A172 (cell line): ENCODE measurements around the gene FAM20C. TPM values are rescaled to one million over a fixed set of nuclear protein-coding genes. Genes with fewer than 3 reads are reported as not detected.
"Not testable (repeated sequence)": the region's sequence is repeated elsewhere in the genome, so short reads cannot be mapped to it uniquely, and the experiment has no call there.

Source experiments
- DNase-seq: peaks from one replicate; pipeline ENCODE4 v3.0.0-alpha.2; 2015; ENCODE audit warnings: low spot score
- total RNA-seq: library from RNA; depleted of rRNA; stranded (reverse); fragments of >200 nt; shearing (Covaris generic); gene quantifications from 2 replicates; pipeline ENCODE4 v1.2.3, GENCODE V29; 2014

FAM20C gene
- total RNA-seq, 1 experiment from 2014 or later, result 30.2 TPM

DNA sequence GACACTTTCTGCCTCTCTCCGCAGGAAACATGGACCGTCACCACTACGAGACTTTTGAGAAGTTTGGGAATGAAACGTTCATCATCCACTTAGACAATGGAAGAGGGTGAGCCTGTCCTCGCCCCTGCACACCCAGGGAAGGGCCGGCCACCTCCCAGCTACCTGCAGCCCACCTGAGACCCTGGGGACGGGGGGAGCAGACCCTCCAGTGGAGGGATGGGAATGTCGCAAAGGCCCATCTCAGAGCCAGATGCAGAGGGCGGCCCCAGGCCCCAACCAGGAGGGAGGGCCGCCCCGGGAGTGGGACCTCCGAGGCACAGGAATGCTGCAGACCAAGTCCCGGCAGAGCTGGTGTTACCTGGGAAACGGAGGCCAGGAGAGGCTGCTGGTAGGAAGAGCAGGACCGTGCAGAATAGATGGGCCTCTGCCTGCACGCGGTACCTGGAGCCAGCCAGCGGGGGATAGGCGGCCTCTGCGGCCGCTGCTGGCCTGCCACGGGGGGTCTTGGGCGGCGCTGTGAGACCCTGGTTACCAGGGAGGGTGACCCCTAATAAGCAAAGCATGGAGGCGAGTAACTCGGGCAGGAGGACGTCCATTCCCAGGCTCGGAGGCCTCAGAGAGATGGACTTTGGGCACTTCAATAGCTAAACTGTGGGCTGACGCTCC, 64.7 kb downstream of the FAM20C start:
- no peak for DNase-seq

DNA sequence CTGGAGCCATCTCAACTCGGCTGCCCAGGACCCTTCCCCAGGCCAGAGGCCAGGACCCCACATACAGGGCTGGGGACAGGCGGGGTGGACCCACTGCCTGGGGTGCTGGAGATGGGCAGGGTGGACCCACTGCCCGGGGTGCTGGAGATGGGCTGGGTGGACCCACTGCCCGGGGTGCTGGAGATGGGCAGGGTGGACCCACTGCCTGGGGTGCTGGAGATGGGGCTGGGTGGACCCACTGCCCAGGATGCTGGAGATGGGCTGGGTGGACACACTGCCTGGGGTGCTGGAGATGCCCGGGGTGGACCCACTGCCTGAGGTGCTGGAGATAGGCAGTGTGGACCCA, 65.2 kb downstream of the FAM20C start:
- no peak for DNase-seq

DNA sequence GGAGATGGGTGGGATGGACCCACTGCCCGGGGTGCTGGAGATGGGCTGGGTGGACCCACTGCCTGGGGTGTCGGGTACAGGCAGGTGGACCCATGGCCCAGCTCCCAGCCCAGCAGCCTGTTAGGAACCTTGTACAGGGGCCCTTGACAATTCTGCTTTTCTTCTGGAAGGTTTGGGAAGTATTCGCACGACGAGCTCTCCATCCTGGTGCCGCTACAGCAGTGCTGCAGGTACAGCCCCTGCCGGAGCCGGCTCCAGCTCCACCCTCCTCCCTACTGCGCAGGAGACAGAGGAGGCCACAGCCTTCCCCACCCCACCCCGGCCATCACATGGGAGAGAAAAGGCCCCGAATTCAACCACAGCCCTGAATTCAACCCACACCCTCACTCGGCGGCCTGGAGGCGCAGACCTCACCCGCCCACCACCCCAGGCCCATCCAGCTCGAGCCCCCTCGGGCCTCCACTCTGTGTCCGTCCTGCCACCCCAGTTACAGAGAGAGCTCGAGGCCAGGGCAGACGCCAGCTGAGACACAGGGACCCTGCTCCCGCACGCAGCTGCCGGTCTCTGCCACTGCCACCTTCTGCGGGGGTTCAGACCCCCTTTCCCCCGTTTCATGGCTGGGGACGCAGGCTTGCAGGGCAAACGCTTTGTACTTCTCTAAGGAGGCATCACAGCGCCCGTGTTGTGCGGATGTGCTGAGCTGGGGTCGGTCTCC, 66.3 kb downstream of the FAM20C start:
- no peak for DNase-seq

DNA sequence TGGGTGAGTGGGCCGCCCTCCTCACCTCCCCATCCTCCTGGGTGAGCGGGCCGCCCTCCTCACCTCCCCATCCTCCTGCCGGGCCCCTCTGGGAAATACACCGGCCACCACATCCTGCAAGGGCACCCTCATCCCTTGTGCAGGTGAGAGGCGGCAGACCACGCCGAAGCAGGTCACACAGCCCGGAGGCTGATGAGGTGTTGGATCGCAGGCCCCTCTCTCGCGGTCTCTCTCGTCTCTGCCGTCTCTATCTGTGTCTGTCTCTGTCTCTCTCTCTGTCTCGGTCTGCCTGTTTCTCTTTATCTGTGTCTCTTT, 66.8 kb downstream of the FAM20C start:
- no peak for DNase-seq

DNA sequence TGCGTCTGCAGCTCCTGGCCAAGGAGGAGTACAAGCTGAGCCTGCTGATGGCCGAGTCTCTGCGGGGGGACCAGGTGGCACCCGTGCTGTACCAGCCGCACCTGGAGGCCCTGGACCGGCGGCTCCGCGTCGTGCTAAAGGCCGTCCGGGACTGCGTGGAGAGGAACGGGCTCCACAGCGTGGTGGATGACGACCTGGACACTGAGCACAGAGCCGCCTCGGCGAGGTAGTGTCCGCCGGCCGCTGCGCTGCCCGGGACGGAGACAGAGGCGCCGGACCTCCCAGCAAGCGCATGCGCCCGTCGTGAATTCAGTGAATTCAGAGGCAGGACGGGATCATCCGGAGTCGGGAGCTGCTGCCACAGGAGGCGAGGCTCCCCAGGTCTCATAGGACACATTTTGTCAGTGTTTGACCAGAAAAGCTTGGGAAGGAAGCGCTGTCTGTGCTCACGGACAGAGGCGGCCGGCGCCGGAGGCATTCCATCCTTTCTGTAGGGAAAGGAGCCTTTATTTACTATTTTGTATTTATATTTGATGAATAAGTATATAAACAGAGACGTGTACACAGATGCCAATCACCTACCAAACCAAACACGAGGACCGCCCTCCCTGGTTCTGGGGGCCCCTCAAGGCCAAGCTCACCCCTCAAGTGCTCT, 67.5 kb downstream of the FAM20C start:
- no peak for DNase-seq

DNA sequence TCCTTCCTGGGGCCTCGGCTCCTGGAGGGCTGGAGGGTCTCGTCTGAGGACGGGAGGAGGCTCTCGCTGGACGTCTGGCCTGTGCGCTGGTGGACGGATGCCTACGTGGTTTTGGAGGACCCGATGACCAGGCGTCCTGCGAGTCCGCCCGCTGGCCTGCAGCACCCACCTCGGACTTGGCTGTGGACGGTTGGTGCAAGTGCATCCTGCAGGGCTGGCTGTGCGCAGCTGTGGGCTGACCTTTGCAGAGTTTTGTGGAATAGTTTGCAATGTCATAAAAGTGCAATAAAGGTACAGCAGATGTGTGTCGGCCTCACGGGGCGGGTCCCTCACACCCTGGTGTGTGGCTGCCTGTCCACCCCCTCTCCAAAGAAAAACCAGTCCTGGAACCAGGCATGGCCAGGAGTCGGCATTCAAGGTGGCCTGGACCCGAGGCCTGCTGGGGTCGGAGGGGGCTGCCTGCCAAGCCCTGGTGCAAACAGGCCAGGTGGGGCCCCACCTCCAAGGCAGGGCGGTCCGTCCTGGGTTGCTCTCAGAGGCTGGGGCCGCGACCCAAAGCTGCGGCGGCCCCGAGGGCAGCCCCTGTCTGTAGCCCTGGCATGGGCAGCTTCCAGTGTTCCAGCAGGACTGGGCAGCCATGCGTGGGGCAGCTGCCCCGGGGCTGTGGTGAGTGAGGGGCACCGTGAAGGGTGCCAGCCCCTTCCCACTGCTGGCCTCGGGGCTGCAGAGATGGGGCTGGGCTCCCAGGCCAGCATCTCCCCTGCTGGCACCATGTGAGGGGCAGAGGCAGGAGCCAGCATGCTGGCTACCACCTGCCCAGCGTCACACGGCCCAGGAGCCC, 68.3 kb downstream of the FAM20C start:
- DNase-seq, result no peak

DNA sequence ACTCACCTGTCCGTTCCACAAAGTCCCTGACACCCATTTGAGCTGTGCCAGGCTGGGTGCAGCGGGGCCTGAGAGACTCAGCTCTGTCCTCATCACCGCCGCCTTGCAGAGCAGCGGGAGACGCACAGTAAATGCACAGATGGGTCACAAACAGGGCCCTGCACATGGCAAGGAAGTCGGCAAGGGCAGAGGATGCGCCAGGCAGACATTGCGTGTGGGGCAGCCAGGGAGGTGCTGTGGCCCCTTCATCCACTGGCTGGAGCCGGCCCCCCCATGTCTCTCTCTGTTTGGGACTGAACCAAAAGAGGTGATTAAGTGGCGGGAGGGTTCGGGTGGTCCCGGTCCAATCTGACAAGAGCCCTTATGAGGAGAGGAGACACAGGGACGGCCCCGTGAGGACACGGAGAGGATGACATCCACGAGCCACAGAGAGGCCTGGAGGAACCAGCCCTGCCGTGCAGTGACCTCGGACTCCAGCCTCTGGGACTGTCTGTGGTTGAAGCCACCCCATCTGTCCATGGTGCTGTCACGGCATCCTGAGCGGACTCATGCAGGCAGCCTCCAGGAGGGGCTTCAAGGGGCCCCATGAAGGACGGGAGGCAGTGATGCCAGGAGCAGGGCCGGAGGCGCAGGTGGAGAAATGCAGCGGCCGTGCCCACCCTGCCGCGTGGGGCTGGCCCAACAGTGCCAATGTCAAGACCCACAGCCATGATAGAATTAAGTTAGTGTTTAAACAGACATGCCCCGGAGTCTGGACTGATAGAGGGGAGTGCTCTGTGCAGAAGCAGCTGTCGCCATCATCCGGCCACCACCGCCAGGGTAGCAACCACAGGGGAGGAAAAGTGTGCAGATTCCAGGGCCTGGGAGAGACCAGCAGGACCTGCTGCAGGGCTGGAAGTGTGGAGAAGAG, 69.2 kb downstream of the FAM20C start:
- DNase-seq, result no peak

DNA sequence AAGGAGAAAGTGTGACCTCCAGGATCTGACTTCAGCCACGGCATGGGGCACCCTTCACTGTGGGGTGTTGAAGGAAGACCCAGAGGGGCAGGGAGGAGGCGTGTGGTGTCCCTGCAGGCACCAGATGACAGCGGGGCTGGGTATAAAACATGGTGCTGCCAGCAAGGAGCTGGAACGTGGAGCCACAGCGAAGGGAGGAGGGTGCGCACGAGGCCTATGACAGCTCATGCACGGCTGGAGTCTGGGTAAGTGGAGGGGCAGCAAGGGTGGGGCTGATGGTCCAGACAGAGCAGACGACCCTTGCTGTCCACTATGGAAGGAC, 69.8 kb downstream of the FAM20C start:
- DNase-seq, result no peak

DNA sequence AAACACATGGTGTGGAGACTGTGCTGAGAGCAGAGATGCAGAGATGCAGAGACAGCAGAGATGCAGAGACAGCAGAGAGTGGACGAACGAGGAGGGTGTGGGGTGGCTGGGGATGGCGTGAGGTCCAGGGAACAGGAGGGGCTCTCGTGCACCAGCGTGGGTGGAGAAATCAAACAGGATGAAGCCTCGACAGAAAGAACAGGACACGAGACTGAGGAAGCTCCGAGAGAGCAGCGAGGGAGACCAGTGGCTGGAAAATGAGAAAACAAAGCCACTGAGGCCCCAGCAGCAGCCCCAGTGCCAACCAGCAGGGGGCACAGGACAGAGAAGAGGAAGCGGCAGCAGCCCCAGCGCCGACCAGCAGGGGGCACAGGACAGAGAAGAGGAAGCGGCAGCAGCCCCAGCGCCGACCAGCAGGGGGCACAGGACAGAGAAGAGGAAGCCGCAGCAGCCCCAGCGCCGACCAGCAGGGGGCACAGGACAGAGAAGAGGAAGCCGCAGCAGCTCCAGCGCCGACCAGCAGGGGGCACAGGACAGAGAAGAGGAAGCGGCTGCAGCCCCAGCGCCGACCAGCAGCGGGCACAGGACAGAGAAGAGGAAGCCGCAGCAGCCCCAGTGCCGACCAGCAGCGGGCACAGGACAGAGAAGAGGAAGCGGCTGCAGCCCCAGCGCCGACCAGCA, 70.4 kb downstream of the FAM20C start:
- not testable (repeated sequence) for DNase-seq

DNA sequence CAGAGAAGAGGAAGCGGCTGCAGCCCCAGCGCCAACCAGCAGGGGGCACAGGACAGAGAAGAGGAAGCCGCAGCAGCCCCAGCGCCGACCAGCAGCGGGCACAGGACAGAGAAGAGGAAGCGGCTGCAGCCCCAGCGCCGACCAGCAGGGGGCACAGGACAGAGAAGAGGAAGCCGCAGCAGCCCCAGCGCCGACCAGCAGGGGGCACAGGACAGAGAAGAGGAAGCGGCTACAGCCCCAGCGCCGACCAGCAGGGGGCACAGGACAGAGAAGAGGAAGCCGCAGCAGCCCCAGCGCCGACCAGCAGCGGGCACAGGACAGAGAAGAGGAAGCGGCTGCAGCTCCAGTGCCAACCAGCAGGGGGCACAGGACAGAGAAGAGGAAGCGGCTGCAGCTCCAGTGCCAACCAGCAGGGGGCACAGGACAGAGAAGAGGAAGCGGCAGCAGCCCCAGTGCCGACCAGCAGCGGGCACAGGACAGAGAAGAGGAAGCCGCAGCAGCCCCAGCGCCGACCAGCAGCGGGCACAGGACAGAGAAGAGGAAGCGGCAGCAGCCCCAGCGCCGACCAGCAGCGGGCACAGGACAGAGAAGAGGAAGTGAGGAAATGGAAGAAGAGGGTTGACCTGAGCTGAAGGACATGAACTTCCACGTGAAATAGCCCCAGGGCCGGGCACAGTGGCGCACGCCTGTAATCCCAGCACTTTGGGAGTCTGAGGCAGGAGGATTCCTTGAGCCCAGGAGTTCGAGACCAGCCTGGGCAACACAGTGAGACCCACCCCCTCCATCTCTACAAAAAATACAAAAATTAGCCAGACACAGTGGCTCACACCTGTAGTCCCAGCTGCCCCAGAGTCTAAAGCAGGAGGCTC, 71.3 kb downstream of the FAM20C start:
- DNase-seq, result not testable (repeated sequence)

DNA sequence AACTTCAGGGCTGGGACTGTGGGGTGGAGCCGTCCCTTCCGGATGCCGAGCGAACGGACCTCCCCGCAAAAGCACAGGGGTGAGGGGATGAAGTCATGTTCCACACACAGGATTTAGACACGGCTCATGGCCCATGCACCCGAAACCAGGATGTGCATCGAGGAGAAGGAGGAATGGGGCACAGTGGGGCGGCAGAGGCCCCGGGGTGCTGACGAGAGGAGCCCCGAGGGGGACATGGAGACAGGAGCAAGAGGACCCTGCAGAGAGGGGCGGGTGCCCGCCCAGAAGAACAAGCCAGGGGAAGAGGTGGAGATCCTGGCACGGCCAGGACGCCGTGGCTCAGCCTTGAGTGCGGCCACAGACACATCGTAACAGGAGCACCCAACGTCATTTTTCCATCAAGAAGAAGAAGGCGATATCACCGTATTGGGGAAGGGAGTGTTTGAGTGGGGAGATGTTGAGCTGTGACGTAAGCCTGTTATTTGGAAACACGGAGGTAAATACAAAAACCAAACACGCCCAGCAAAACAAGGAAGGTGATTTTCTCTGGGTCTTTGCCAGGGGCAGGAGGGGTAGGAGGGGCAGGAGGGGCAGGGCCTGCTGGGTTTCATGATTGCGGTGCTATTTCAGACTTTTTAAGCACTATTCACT, 72.3 kb downstream of the FAM20C start:
- no peak for DNase-seq

DNA sequence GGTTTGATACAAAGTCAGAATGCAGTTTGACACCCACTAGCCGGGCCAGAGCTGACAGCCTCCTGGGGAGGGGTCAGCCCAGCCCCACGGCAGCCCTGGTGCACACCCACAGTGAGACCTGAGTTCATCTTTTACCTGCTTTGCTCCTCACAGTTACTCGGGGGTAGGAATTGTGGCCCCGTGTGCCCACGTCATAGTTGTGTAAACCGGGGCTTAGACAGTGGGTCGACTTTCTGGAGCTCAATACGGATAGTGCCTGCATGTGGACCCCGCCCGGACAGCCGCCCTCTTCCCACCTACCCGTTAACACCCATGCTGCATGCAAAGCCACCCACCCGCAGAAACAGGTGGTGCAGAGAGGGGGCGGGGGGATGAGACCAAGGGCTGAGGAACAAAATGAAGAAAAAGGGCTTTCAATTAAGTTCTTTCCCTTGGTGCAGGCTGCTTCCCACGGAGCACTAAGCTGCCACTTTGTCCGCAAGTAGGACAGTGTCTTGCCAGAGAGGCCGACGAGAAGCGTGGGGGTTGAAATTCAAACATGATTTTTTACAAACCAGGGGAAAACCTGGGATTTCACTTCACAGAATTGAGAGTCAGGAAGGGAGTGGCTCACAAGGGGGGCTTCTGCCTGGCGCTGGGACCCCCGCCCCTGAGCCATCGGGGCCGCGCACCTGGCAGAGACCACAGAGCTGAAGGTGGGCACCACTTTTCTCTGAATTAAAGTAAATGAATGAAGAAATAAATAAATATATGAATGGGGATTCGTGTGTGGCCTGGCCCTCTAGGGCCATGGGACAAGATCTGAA, 73.0 kb downstream of the FAM20C start:
- DNase-seq, result no peak

DNA sequence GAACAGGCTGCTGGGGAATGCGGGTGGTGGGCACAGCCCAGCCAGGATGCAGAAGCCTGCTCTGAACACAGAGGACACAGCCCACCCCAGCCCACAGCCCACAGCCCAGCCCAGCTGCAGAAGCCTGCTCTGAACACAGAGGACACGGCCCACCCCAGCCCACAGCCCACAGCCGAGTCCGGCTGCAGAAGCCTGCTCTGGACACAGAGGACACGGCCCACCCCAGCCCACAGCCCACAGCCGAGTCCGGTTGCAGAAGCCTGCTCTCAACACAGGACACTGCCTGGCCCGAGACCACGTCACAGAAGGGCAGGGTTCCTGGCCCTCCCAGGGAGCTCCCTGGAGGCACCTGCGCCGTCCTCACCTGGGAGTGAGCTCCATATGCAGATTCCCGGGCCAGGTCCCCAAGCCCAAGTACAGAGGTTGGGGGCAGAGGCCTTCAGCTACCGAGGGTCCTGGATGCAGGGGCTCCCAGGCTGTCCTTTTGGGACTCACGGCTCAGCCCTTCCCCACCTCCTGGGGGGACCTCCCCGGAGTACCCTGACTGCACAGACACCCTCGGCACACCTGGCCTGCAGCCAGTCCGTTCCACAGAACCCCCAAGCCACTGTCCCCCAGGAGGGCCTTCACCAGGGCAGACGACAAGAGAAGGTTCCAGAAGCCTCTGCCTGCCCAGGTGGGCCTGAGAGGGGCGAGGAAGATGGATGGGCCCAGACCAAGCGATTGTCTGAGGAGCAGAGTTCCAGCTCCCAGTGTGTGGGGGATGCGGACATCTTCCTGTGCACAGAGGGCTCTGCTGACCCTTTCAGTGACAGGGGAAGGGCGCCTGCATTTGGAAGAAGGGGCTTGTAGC, 73.9 kb downstream of the FAM20C start:
- no peak for DNase-seq

DNA sequence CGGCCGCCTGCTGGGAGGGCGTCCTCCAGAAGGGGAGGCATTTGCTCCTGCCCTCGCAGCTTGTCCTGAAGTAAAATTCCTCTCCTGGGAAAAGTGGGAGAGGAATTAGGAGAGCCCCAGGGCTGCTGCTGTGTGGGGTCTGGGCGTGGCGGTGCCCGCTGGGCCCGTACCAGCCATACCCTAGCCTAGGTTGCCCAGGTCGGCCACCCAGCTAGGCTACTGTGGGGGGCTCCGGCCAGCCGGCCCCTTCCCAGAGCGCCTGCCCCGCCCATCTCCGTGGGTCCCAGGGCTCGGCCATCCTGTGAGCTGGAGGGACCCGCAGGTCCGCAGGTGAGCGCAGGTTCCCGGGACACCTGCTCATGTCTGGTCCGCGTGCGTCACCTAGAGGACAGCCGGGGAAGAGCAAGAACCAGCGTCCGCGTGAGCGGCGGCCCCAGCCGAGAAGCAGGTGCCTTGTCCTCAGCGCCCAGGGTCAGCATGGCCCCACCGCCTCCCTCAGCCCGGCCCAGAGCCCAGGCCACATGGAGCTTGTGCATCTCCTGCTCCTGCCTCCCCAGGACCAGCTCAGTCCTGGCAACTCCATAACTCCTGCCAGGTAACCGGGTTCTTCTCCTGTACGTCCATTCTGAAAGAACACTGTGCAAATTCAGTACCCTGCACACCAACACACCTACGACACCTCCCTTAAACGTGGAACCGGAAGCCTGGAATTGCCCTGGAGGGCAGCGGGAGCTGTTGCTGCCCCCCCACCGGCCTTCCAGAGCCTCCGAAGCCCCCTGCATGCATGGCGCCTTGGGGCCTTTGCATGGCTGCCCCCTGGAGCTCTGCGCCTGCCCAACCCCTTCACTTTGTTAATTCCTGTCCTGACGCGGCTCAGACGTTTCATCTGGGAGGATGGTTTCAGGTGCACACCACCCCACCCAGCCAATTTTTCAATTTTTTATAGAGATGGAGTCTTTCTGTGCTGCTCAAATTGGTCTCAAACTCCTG, 74.8 kb downstream of the FAM20C start:
- DNase-seq, result no peak

DNA sequence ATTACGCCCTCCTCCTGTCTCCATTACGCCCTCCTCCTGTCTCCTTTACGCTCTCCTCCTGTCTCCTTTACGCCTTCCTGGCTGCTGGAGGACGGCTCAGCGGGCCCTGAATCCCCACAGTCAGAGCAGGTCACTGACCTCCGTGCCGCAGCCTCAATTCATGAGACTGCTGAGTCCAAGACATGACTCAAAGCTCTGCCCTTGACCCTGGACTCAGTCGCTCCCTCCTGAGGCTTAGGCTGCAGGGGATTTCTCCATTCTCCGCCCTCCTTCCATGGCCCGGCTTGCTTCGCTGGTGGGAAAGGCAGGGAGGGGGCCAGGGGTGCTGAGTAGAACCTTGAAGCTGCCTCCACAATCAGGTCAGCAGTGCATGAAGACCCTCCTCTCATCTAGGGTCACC, 76.6 kb downstream of the FAM20C start:
- no peak for DNase-seq

DNA sequence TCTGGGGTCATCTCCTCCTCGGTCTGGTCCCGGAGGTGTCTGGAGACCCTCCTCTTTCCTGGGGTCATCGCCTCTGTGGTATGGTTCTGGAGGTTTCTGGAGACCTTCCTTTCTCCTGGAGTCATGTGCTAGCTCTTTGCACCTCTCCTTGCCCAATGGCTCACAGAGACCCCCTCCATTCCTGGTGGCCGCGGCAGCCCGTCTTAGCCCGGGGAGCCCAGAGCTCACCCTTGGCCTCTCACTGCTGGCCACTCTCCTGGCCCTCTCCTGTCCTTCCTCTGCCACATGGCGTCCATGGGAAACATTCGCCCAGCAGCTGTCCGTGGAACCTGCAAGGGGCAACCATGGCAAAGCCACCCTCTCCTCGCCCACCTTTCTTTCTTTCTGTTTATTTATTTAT, 77.3 kb downstream of the FAM20C start:
- no peak for DNase-seq
